Liver (tissue), 9 donors: Measurements from ENCODE around the gene CCDC61. TPM values are rescaled to one million over a fixed set of nuclear protein-coding genes. Genes with fewer than 3 reads are reported as not detected.

Experiments
- DNase-seq: peaks from one replicate; pipeline ENCODE4 v3.0.0-alpha.2; 2017; ENCODE audit warnings: low spot score
- H3K27ac ChIP-seq, 2 donors: one replicate each; pipeline ENCODE4 v1.7.0; 2013; ENCODE audit warnings: inconsistent platforms in 2 of 2, low read length in 2 of 2, control low read depth in 1 of 2, low read depth in 1 of 2, mild to moderate bottlenecking in 1 of 2
- H3K27me3 ChIP-seq, 4 donors: one replicate each; pipeline versions ENCODE4 v1.6.1 to v1.7.0; 2013; ENCODE audit warnings: low read length in 3 of 4, inconsistent platforms in 1 of 4, mild to moderate bottlenecking in 1 of 4, moderate library complexity in 1 of 4; ENCODE audit not compliant: control insufficient read depth in 4 of 4, insufficient read depth in 4 of 4
- H3K36me3 ChIP-seq, 4 donors: one replicate each; pipeline versions ENCODE4 v1.6.1 to v1.7.0; 2013; ENCODE audit warnings: low read length in 3 of 4, mild to moderate bottlenecking in 3 of 4, low read depth in 1 of 4, moderate library complexity in 1 of 4; ENCODE audit not compliant: control insufficient read depth in 4 of 4, insufficient read depth in 3 of 4
- H3K4me1 ChIP-seq, 4 donors: one replicate each; pipeline versions ENCODE4 v1.6.1 to v1.7.0; 2013; ENCODE audit warnings: low read length in 3 of 4, mild to moderate bottlenecking in 3 of 4, moderate library complexity in 1 of 4; ENCODE audit not compliant: control insufficient read depth in 4 of 4, insufficient read depth in 4 of 4
- H3K4me3 ChIP-seq, 3 donors: one replicate each; pipeline versions ENCODE4 v1.6.1 to v1.7.0; 2013; ENCODE audit warnings: low read length in 3 of 3, control low read depth in 1 of 3, low read depth in 1 of 3, mild to moderate bottlenecking in 1 of 3
- H3K9ac ChIP-seq, 2 donors: one replicate each; pipeline ENCODE4 v1.7.0; 2013; ENCODE audit warnings: low read length in 2 of 2, mild to moderate bottlenecking in 2 of 2, moderate library complexity in 2 of 2, control low read depth in 1 of 2, low read depth in 1 of 2
- H3K9me3 ChIP-seq, 4 donors: one replicate each; pipeline versions ENCODE4 v1.6.1 to v1.7.0; 2013; ENCODE audit warnings: low read length in 3 of 4; ENCODE audit not compliant: control insufficient read depth in 4 of 4
- ATF3 ChIP-seq: IDR thresholded peaks from 2 replicates; pipeline ENCODE4 v1.6.1; 2016; ENCODE audit warnings: antibody characterized with exemption
- EGR1 ChIP-seq, 2 donors: IDR thresholded peaks; 2 replicates each; pipeline ENCODE4 v1.6.1; 2016 to 2018; ENCODE audit warnings: antibody characterized with exemption in 2 of 2, low read depth in 2 of 2
- FOXA1 ChIP-seq: IDR thresholded peaks from 2 replicates; pipeline ENCODE4 v1.6.1; 2016; ENCODE audit warnings: antibody characterized with exemption
- FOXA2 ChIP-seq: IDR thresholded peaks from 2 replicates; pipeline ENCODE4 v1.6.1; 2016; ENCODE audit warnings: antibody characterized with exemption
- GABPA ChIP-seq, 2 donors: IDR thresholded peaks in 1 of 2; conservative IDR thresholded peaks in 1 of 2; 2 replicates each; pipeline ENCODE4 v1.6.1; 2016; ENCODE audit warnings: antibody characterized with exemption in 2 of 2, mild to moderate bottlenecking in 1 of 2, moderate library complexity in 1 of 2
- HNF4A ChIP-seq, 2 donors: conservative IDR thresholded peaks; 2 replicates each; pipeline ENCODE4 v1.6.1; 2016; ENCODE audit warnings: antibody characterized with exemption in 2 of 2, mild to moderate bottlenecking in 2 of 2
- HNF4G ChIP-seq: IDR thresholded peaks from 2 replicates; pipeline ENCODE4 v1.6.1; 2016; ENCODE audit warnings: antibody characterized with exemption
- JUND ChIP-seq, 2 donors: IDR thresholded peaks; 2 replicates each; pipeline ENCODE4 v1.6.1; 2016; ENCODE audit warnings: antibody characterized with exemption in 2 of 2
- MAX ChIP-seq: IDR thresholded peaks from 2 replicates; pipeline ENCODE4 v1.6.1; 2016; ENCODE audit warnings: antibody characterized with exemption
- NR2F2 ChIP-seq: IDR thresholded peaks from 2 replicates; pipeline ENCODE4 v1.6.1; 2016; ENCODE audit warnings: antibody characterized with exemption
- RAD21 ChIP-seq, 2 donors: IDR thresholded peaks; 2 replicates each; pipeline ENCODE4 v1.6.1; 2016; ENCODE audit warnings: antibody characterized with exemption in 2 of 2, mild to moderate bottlenecking in 2 of 2
- RXRA ChIP-seq, 2 donors: IDR thresholded peaks; 2 replicates each; pipeline ENCODE4 v1.6.1; 2017 to 2018; ENCODE audit warnings: antibody characterized with exemption in 2 of 2, mild to moderate bottlenecking in 1 of 2
- SP1 ChIP-seq: IDR thresholded peaks from 2 replicates; pipeline ENCODE4 v1.6.1; 2018; ENCODE audit warnings: antibody characterized with exemption, mild to moderate bottlenecking
- TAF1 ChIP-seq: conservative IDR thresholded peaks from 2 replicates; pipeline ENCODE4 v1.6.1; 2016; ENCODE audit warnings: antibody characterized with exemption, mild to moderate bottlenecking
- YY1 ChIP-seq: IDR thresholded peaks from 2 replicates; pipeline ENCODE4 v1.6.1; 2016; ENCODE audit warnings: antibody characterized with exemption, mild to moderate bottlenecking
- WGBS: extraction: QIAGEN DNeasy Blood & Tissue Kit; methylation state at CpG from one replicate; pipeline ENCODE4 v1.1.7; 2013; 5-methylcytosine and 5-hydroxymethylcytosine counted together
- polyA plus RNA-seq, 2 donors: library from polyadenylated mRNA; stranded (reverse) in 1 of 2; unstranded in 1 of 2; fragments of 200-250 nt in 1 of 2; fragments of >200 nt in 1 of 2; fragmentation: Nextera tagmentation in 1 of 2; extraction: Ambion mirVana in 1 of 2; gene quantifications; one replicate each; pipeline versions ENCODE4 v1.2.1 to v1.2.3, GENCODE V29; 2013 to 2015
- total RNA-seq, 2 donors: library from RNA; depleted of rRNA; stranded (reverse); fragments of >200 nt; gene quantifications; one replicate each; pipeline ENCODE4 v1.2.3, GENCODE V29; 2014
- TF ChIP-seq, protein P1 (sequence below): IDR thresholded peaks from 2 replicates; pipeline ENCODE4 v1.6.1; 2016; ENCODE audit warnings: antibody characterized with exemption
- TF ChIP-seq, protein P2 (sequence below): fragments of 150-350 bp; IDR thresholded peaks from 2 replicates; pipeline ENCODE4 v1.5.1; 2017; ENCODE audit warnings: improper control_type of control experiment, low read depth, low read length; ENCODE audit not compliant: missing input control
- TF ChIP-seq, protein P3 (sequence below): IDR thresholded peaks from 2 replicates; pipeline ENCODE4 v1.6.1; 2016; ENCODE audit warnings: antibody characterized with exemption, mild to moderate bottlenecking
- donor health status: healthy.
- donor health status: healthy.
- donor health status: healthy.
- donor health status: healthy.
- donor health status: healthy.

The CCDC61 gene
- total and polyA plus RNA-seq, 4 donors: 1.7 to 6.3 (median 2.9) TPM

- no peaks in the 10 kb centered on the region for H3K27me3 ChIP-seq
- peak within 1 kb of the TSS in 1 of 2 donors; percentile 21 for H3K27ac ChIP-seq
- H3K9me3 ChIP-seq: no peaks in the 10 kb centered on the region
- H3K4me1 ChIP-seq: no peaks in the 10 kb centered on the region
- WGBS: 34% methylated on average over 47 of the region's 47 CpGs
- no peak within 1 kb of the TSS for H3K9ac ChIP-seq
- TF ChIP-seq EGR1 (IDR thresholded peaks at IDR 0.05; ENCODE audit: low read depth in 2 of 2): no peak
- TF ChIP-seq ATF3: no peak
- TF ChIP-seq, protein P1, sequence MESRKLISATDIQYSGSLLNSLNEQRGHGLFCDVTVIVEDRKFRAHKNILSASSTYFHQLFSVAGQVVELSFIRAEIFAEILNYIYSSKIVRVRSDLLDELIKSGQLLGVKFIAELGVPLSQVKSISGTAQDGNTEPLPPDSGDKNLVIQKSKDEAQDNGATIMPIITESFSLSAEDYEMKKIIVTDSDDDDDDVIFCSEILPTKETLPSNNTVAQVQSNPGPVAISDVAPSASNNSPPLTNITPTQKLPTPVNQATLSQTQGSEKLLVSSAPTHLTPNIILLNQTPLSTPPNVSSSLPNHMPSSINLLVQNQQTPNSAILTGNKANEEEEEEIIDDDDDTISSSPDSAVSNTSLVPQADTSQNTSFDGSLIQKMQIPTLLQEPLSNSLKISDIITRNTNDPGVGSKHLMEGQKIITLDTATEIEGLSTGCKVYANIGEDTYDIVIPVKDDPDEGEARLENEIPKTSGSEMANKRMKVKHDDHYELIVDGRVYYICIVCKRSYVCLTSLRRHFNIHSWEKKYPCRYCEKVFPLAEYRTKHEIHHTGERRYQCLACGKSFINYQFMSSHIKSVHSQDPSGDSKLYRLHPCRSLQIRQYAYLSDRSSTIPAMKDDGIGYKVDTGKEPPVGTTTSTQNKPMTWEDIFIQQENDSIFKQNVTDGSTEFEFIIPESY: no peak
- no peak for TF ChIP-seq YY1
- no peak for TF ChIP-seq NR2F2
- no peak within 1 kb of the TSS for H3K4me3 ChIP-seq
- H3K36me3 ChIP-seq: peaks cover 0 to 5% (median 0%) of the 10 kb centered on the region in 4 donors
- DNase-seq: no peak
Measured at GRCh38 chr19:46022431-46023310, 27.4 kb downstream of the CCDC61 start, which contains the start of gene PGLYRP1. TSS of gene PGLYRP1 (minus strand) at chr19:46023053. CDS start at chr19:46023021, 32 bp downstream.

DNA sequence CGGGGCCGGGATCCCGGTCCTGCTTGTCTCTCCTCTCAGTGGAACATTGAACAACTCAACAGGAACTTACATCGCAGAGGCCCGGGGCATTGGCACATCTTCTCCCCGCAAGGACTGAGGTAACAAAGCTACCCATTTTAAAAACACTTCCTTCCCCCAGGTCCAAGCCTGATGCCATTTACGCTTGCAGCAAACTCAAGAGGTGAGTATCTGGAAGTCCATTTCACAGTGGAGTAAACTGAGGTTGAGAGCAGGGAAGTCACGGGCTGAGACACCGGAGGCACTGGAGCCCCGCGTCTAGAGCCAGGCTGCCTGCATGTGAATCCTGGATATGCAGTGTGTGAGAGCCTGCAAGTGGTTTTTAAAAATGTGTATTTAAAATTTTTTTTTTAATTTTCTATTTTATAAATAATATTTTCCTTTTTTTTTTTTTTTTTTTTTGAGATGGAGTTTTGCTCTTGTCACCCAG lies 28.1 kb downstream of the CCDC61 start:
- Histone ChIP-seq H3K27me3 (no peaks in the 10 kb centered on the region), H3K36me3 (peaks cover 0 to 2% (median 0%) of the 10 kb centered on the region in 4 donors), H3K4me3 (no peak overlapping the region), H3K9me3 (no peaks in the 10 kb centered on the region), H3K27ac (no peak overlapping the region), H3K4me1 (no peaks in the 10 kb centered on the region), H3K9ac (no peak overlapping the region)
- DNase-seq: no peak
- TF ChIP-seq FOXA1: no peak
- no peak for TF ChIP-seq JUND (IDR thresholded peaks at IDR 0.05)
- no peak for TF ChIP-seq TAF1
- TF ChIP-seq, protein P1: no peak
- no peak for TF ChIP-seq FOXA2
- no peak for TF ChIP-seq RAD21 (IDR thresholded peaks at IDR 0.05)
- no peak for TF ChIP-seq HNF4A (conservative IDR thresholded peaks at IDR 0.05)
- TF ChIP-seq, protein P2, sequence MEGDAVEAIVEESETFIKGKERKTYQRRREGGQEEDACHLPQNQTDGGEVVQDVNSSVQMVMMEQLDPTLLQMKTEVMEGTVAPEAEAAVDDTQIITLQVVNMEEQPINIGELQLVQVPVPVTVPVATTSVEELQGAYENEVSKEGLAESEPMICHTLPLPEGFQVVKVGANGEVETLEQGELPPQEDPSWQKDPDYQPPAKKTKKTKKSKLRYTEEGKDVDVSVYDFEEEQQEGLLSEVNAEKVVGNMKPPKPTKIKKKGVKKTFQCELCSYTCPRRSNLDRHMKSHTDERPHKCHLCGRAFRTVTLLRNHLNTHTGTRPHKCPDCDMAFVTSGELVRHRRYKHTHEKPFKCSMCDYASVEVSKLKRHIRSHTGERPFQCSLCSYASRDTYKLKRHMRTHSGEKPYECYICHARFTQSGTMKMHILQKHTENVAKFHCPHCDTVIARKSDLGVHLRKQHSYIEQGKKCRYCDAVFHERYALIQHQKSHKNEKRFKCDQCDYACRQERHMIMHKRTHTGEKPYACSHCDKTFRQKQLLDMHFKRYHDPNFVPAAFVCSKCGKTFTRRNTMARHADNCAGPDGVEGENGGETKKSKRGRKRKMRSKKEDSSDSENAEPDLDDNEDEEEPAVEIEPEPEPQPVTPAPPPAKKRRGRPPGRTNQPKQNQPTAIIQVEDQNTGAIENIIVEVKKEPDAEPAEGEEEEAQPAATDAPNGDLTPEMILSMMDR: no peak
- no peak for TF ChIP-seq RXRA (IDR thresholded peaks at IDR 0.05)
- TF ChIP-seq MAX: no peak
- TF ChIP-seq, protein P3, sequence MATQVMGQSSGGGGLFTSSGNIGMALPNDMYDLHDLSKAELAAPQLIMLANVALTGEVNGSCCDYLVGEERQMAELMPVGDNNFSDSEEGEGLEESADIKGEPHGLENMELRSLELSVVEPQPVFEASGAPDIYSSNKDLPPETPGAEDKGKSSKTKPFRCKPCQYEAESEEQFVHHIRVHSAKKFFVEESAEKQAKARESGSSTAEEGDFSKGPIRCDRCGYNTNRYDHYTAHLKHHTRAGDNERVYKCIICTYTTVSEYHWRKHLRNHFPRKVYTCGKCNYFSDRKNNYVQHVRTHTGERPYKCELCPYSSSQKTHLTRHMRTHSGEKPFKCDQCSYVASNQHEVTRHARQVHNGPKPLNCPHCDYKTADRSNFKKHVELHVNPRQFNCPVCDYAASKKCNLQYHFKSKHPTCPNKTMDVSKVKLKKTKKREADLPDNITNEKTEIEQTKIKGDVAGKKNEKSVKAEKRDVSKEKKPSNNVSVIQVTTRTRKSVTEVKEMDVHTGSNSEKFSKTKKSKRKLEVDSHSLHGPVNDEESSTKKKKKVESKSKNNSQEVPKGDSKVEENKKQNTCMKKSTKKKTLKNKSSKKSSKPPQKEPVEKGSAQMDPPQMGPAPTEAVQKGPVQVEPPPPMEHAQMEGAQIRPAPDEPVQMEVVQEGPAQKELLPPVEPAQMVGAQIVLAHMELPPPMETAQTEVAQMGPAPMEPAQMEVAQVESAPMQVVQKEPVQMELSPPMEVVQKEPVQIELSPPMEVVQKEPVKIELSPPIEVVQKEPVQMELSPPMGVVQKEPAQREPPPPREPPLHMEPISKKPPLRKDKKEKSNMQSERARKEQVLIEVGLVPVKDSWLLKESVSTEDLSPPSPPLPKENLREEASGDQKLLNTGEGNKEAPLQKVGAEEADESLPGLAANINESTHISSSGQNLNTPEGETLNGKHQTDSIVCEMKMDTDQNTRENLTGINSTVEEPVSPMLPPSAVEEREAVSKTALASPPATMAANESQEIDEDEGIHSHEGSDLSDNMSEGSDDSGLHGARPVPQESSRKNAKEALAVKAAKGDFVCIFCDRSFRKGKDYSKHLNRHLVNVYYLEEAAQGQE: no peak
- TF ChIP-seq GABPA (IDR thresholded peaks at IDR 0.05 in 1 of 2, conservative IDR thresholded peaks at IDR 0.05 in 1 of 2): no peak
- TF ChIP-seq SP1: no peak
- TF ChIP-seq NR2F2: no peak
- TF ChIP-seq HNF4G: no peak
- no peak for TF ChIP-seq YY1
- TF ChIP-seq ATF3: no peak
- TF ChIP-seq EGR1 (IDR thresholded peaks at IDR 0.05; ENCODE audit: low read depth in 2 of 2): no peak
- WGBS: 65% methylated on average over 11 of the region's 11 CpGs
